MM.1S (cell line): ENCODE measurements around the gene GINS3.

Source experiments
- EZH2 ChIP-seq: fragments of 300-600 bp; sonication (generic); optimal IDR thresholded peaks from 2 replicates; pipeline ENCODE3; 2017; ENCODE audit warnings: low read depth, mild to moderate bottlenecking, antibody characterized with exemption, low read length, mixed read lengths
- EZH2phosphoT487 ChIP-seq: fragments of 300-600 bp; sonication (generic); IDR thresholded peaks from 2 replicates; pipeline ENCODE4 v1.6.1; 2018; ENCODE audit warnings: antibody characterized with exemption, low read length
- TF ChIP-seq, protein P1 (sequence below): fragments of 300-600 bp; sonication (generic); IDR thresholded peaks from 2 replicates; pipeline ENCODE4 v1.5.1; 2016; ENCODE audit warnings: antibody characterized with exemption, low read length, mixed read lengths

GRCh38 chr16:58371841-58372240 lies 20.4 kb upstream of the GINS3 start:
- TF ChIP-seq, protein P1, sequence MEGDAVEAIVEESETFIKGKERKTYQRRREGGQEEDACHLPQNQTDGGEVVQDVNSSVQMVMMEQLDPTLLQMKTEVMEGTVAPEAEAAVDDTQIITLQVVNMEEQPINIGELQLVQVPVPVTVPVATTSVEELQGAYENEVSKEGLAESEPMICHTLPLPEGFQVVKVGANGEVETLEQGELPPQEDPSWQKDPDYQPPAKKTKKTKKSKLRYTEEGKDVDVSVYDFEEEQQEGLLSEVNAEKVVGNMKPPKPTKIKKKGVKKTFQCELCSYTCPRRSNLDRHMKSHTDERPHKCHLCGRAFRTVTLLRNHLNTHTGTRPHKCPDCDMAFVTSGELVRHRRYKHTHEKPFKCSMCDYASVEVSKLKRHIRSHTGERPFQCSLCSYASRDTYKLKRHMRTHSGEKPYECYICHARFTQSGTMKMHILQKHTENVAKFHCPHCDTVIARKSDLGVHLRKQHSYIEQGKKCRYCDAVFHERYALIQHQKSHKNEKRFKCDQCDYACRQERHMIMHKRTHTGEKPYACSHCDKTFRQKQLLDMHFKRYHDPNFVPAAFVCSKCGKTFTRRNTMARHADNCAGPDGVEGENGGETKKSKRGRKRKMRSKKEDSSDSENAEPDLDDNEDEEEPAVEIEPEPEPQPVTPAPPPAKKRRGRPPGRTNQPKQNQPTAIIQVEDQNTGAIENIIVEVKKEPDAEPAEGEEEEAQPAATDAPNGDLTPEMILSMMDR = no peak
- TF ChIP-seq EZH2 (no peak), EZH2phosphoT487 (no peak)
